CD14-positive monocyte (primary cell): Measurements from ENCODE around the gene ISOC1. TPM values are rescaled to one million over a fixed set of nuclear protein-coding genes. Genes with fewer than 3 reads are reported as not detected.

Experiments used
- DNase-seq, 3 donors: peaks; one replicate each; pipeline ENCODE4 v3.0.0-alpha.2; 2011 to 2022
- H2AFZ ChIP-seq: 2 replicates; pipeline ENCODE4 v1.6.0; 2012; ENCODE audit warnings: mild to moderate bottlenecking, low read depth, low read length, inconsistent platforms; ENCODE audit not compliant: insufficient read depth, poor library complexity, severe bottlenecking
- H3K27ac ChIP-seq, 2 donors: 1 replicate in 1 of 2; 2 replicates in 1 of 2; pipeline ENCODE4 v1.5.1; 2012 to 2013; ENCODE audit warnings: low read length in 2 of 2, control low read depth in 1 of 2, inconsistent platforms in 1 of 2, low read depth in 1 of 2, mild to moderate bottlenecking in 1 of 2
- H3K27me3 ChIP-seq, 2 donors: one replicate each; pipeline versions ENCODE4 v1.6.0 to v1.6.1; 2011 to 2013; ENCODE audit warnings: low read length in 2 of 2; ENCODE audit not compliant: control insufficient read depth in 2 of 2, insufficient read depth in 2 of 2
- H3K36me3 ChIP-seq, 2 donors: replicated peaks in 1 of 2; 1 replicate in 1 of 2; 2 replicates in 1 of 2; pipeline versions ENCODE4 v1.5.1 to v1.6.1; 2012 to 2013; ENCODE audit warnings: low read length in 2 of 2, control low read depth in 1 of 2, inconsistent platforms in 1 of 2, mild to moderate bottlenecking in 1 of 2; ENCODE audit not compliant: insufficient read depth in 2 of 2, control insufficient read depth in 1 of 2
- H3K4me1 ChIP-seq, 2 donors: 1 replicate in 1 of 2; 2 replicates in 1 of 2; pipeline versions ENCODE4 v1.5.1 to v1.6.1; 2012 to 2013; ENCODE audit warnings: low read length in 2 of 2, control low read depth in 1 of 2, inconsistent platforms in 1 of 2, mild to moderate bottlenecking in 1 of 2, moderate library complexity in 1 of 2; ENCODE audit not compliant: insufficient read depth in 2 of 2, control insufficient read depth in 1 of 2
- H3K4me2 ChIP-seq: replicated peaks from 2 replicates; pipeline ENCODE3; 2012; ENCODE audit warnings: low read length, moderate library complexity, mild to moderate bottlenecking; ENCODE audit not compliant: poor library complexity, severe bottlenecking; ENCODE audit errors: extremely low read depth
- H3K4me3 ChIP-seq, 3 experiments: fragments of 200-600 bp in 1 of 3; sonication (generic) in 1 of 3; replicated peaks in 1 of 3; 1 replicate in 2 of 3; 2 replicates in 1 of 3; pipeline ENCODE4 v1.5.1; 2011 to 2013; ENCODE audit warnings: low read length in 3 of 3, mild to moderate bottlenecking in 3 of 3, control low read depth in 2 of 3, low read depth in 2 of 3, inconsistent platforms in 1 of 3, moderate library complexity in 1 of 3
- H3K79me2 ChIP-seq: 2 replicates; pipeline ENCODE4 v1.6.0; 2012; ENCODE audit warnings: mild to moderate bottlenecking, control low read depth, inconsistent platforms, low read length, moderate library complexity; ENCODE audit not compliant: insufficient read depth
- H3K9ac ChIP-seq: 2 replicates; pipeline ENCODE4 v1.6.0; 2017; ENCODE audit warnings: low read length, mild to moderate bottlenecking; ENCODE audit not compliant: insufficient read depth, poor library complexity, severe bottlenecking
- H3K9me3 ChIP-seq, 2 donors: replicated peaks in 1 of 2; 1 replicate in 1 of 2; 2 replicates in 1 of 2; pipeline versions ENCODE4 v1.5.1 to v1.6.1; 2012 to 2013; ENCODE audit warnings: low read length in 2 of 2, control low read depth in 1 of 2; ENCODE audit not compliant: control insufficient read depth in 1 of 2, insufficient read depth in 1 of 2
- H4K20me1 ChIP-seq: 2 replicates; pipeline ENCODE4 v1.6.0; 2012; ENCODE audit warnings: mild to moderate bottlenecking, low read length, control low read depth, moderate library complexity; ENCODE audit not compliant: insufficient read depth
- H3K27ac Mint-ChIP-seq, 7 donors: one replicate each; pipeline ENCODE4 v1.8.0; 2020; ENCODE audit warnings: mild to moderate bottlenecking in 7 of 7, mixed read lengths in 7 of 7, moderate library complexity in 6 of 7, inconsistent platforms in 2 of 7
- H3K27me3 Mint-ChIP-seq, 3 donors: one replicate each; pipeline ENCODE4 v1.8.0; 2021 to 2022; ENCODE audit warnings: low read depth in 3 of 3, mild to moderate bottlenecking in 3 of 3, mixed read lengths in 3 of 3, moderate library complexity in 3 of 3, inconsistent platforms in 1 of 3
- H3K36me3 Mint-ChIP-seq, 2 donors: one replicate each; pipeline ENCODE4 v1.8.0; 2020; ENCODE audit warnings: mixed read lengths in 2 of 2, inconsistent platforms in 1 of 2, mild to moderate bottlenecking in 1 of 2
- H3K4me1 Mint-ChIP-seq: one replicate; pipeline ENCODE4 v1.8.0; 2020; ENCODE audit warnings: mild to moderate bottlenecking, mixed read lengths
- H3K4me3 Mint-ChIP-seq, 2 donors: one replicate each; pipeline ENCODE4 v1.8.0; 2020; ENCODE audit warnings: mild to moderate bottlenecking in 2 of 2, mixed read lengths in 2 of 2, moderate library complexity in 1 of 2
- H3K9me3 Mint-ChIP-seq, 7 donors: one replicate each; pipeline ENCODE4 v1.8.0; 2020 to 2022; ENCODE audit warnings: mixed read lengths in 7 of 7, mild to moderate bottlenecking in 6 of 7, moderate library complexity in 6 of 7, inconsistent platforms in 2 of 7
- WGBS: methylation state at CpG from one replicate; pipeline ENCODE4 v1.1.5; 2013; ENCODE audit warnings: missing lambda C conversion rate; ENCODE audit not compliant: insufficient coverage; 5-methylcytosine and 5-hydroxymethylcytosine counted together
- intact Hi-C, 2 donors: fragments of 100-400 bp; cut with micrococcal nuclease; formaldehyde crosslinking; loops; one replicate each; pipeline versions ENCODE4 v1.15.0 to v1.15.1; 2023
- polyA plus RNA-seq, 3 donors: library from polyadenylated mRNA; depleted of rRNA in 1 of 3; unstranded in 2 of 3; stranded (reverse) in 1 of 3; fragments of 300-500 nt in 2 of 3; fragments of >200 nt in 1 of 3; fragmentation: Illumina TruSeq in 2 of 3; gene quantifications; 1 replicate in 2 of 3; 2 replicates in 1 of 3; pipeline ENCODE4 v1.2.3, GENCODE V29; 2012 to 2021
- TF ChIP-seq, protein P1 (sequence below): fragments of 200-600 bp; IDR thresholded peaks from one replicate; pipeline ENCODE4 v1.8.0; 2022; ENCODE audit warnings: antibody characterized with exemption, mild to moderate bottlenecking

Gene ISOC1
- polyA plus RNA-seq, 3 donors: 5.6 to 19.4 (median 16.6) TPM

DNA sequence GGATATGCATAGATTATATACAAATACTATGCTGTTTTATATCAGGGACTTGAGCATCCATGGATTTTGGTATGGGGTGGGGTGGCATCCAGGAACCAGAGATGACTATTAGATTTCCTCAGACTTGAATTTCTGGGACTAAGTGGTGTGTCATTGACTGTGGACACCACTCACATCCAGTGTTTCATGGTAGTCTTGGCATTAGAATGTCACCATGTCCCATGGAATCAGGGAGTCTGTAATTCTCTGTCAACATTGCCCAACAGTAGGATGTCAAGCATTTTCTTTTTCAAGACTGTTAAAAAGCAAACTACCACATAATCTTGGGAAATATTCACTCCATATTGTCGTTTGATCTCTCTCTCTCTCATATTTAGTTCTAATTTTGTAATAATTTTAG is 13.1 kb downstream of the ISOC1 start:
- H3K9me3 ChIP-seq: no peaks in the 10 kb centered on the region
- DNase-seq: no peak
- no peak overlapping the region for H3K4me3 ChIP-seq
- H3K9ac ChIP-seq: no peak overlapping the region
- H3K27ac Mint-ChIP-seq: no peak overlapping the region
- TF ChIP-seq, protein P1, sequence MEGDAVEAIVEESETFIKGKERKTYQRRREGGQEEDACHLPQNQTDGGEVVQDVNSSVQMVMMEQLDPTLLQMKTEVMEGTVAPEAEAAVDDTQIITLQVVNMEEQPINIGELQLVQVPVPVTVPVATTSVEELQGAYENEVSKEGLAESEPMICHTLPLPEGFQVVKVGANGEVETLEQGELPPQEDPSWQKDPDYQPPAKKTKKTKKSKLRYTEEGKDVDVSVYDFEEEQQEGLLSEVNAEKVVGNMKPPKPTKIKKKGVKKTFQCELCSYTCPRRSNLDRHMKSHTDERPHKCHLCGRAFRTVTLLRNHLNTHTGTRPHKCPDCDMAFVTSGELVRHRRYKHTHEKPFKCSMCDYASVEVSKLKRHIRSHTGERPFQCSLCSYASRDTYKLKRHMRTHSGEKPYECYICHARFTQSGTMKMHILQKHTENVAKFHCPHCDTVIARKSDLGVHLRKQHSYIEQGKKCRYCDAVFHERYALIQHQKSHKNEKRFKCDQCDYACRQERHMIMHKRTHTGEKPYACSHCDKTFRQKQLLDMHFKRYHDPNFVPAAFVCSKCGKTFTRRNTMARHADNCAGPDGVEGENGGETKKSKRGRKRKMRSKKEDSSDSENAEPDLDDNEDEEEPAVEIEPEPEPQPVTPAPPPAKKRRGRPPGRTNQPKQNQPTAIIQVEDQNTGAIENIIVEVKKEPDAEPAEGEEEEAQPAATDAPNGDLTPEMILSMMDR: no peak
- H3K4me3 Mint-ChIP-seq: no peak overlapping the region
- H3K36me3 ChIP-seq: peaks cover 0 to 22% of the 10 kb centered on the region in 2 donors
- no peaks in the 10 kb centered on the region for H4K20me1 ChIP-seq
- H3K4me2 ChIP-seq: no peak overlapping the region
- no peak overlapping the region for H2AFZ ChIP-seq
- peaks cover 0 to 3% (median 2%) of the 10 kb centered on the region in 3 donors for H3K27me3 Mint-ChIP-seq
- H3K36me3 Mint-ChIP-seq: peaks cover 7 to 19% of the 10 kb centered on the region in 2 donors
- H3K27ac ChIP-seq: no peak overlapping the region
- no CpG with 5 or more reads among the region's 1 CpG for WGBS
- no peaks in the 10 kb centered on the region for H3K4me1 ChIP-seq
- H3K27me3 ChIP-seq: no peaks in the 10 kb centered on the region
- H3K9me3 Mint-ChIP-seq: no peaks in the 10 kb centered on the region
- no peaks in the 10 kb centered on the region for H3K79me2 ChIP-seq
- intact Hi-C loops: no loop called here
- no peaks in the 10 kb centered on the region for H3K4me1 Mint-ChIP-seq

DNA sequence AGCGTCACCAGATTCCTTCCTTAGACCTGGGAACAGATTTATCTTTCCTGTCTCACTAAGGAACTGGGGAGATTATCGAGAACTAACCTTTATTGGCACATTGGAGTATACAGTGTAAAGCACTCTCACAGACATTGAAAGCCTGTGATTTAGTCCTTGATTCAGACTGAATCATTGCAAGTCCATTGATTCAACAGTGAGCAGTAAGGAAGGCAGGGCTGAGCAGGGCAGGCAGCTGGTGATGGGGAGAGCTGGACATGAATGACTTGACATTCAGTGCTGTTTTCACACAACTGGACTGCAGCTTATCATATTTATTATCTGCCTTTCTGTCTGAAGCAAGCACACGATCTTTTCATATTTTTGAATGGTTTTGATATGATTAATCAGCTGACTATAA is 16.2 kb downstream of the ISOC1 start:
- Histone ChIP-seq H4K20me1 (no peaks in the 10 kb centered on the region), H2AFZ (no peak overlapping the region), H3K9me3 (no peaks in the 10 kb centered on the region), H3K4me2 (no peak overlapping the region), H3K36me3 (peaks cover 0 to 22% of the 10 kb centered on the region in 2 donors), H3K27ac (no peak overlapping the region), H3K27me3 (no peaks in the 10 kb centered on the region), H3K79me2 (no peaks in the 10 kb centered on the region), H3K4me3 (no peak overlapping the region), H3K9ac (no peak overlapping the region), H3K4me1 (no peaks in the 10 kb centered on the region)
- DNase-seq: no peak
- WGBS: 100% methylated on average over 1 of the region's 3 CpGs
- peaks cover 12 to 19% of the 10 kb centered on the region in 2 donors for H3K36me3 Mint-ChIP-seq
- H3K4me1 Mint-ChIP-seq: no peaks in the 10 kb centered on the region
- H3K27me3 Mint-ChIP-seq: peaks cover 0 to 2% (median 2%) of the 10 kb centered on the region in 3 donors
- H3K4me3 Mint-ChIP-seq: no peak overlapping the region
- no peak overlapping the region for H3K27ac Mint-ChIP-seq
- intact Hi-C loops: no loop called here
- TF ChIP-seq, protein P1: no peak
- peaks cover 0 to 1% (median 0%) of the 10 kb centered on the region in 7 donors for H3K9me3 Mint-ChIP-seq
